Subcutaneous abdominal adipose tissue (tissue), 5 donors: ENCODE results near the gene CDR2.

Experiments
- H3K27ac ChIP-seq: one replicate; pipeline ENCODE4 v1.7.0; 2013; ENCODE audit warnings: low read depth, mild to moderate bottlenecking, inconsistent platforms, low read length, moderate library complexity
- H3K27me3 ChIP-seq, 5 donors: one replicate each; pipeline ENCODE4 v1.7.0; 2013; ENCODE audit warnings: low read length in 5 of 5, inconsistent platforms in 1 of 5; ENCODE audit not compliant: control insufficient read depth in 5 of 5, insufficient read depth in 4 of 5
- H3K36me3 ChIP-seq, 5 donors: one replicate each; pipeline ENCODE4 v1.7.0; 2013; ENCODE audit warnings: low read length in 5 of 5; ENCODE audit not compliant: control insufficient read depth in 5 of 5, insufficient read depth in 5 of 5
- H3K4me1 ChIP-seq, 5 donors: one replicate each; pipeline ENCODE4 v1.7.0; 2013; ENCODE audit warnings: low read length in 5 of 5, mild to moderate bottlenecking in 3 of 5, moderate library complexity in 1 of 5; ENCODE audit not compliant: control insufficient read depth in 5 of 5, insufficient read depth in 5 of 5
- H3K4me3 ChIP-seq, 5 donors: one replicate each; pipeline ENCODE4 v1.7.0; 2013; ENCODE audit warnings: low read length in 5 of 5, low read depth in 1 of 5
- H3K9ac ChIP-seq, 5 donors: one replicate each; pipeline ENCODE4 v1.7.0; 2013; ENCODE audit warnings: low read length in 5 of 5, mild to moderate bottlenecking in 4 of 5, moderate library complexity in 3 of 5
- H3K9me3 ChIP-seq, 5 donors: one replicate each; pipeline ENCODE4 v1.7.0; 2013; ENCODE audit warnings: low read length in 5 of 5; ENCODE audit not compliant: control insufficient read depth in 5 of 5
- donor health status: healthy.
- donor health status: healthy.
- donor health status: healthy.
- donor health status: healthy.
- donor health status: healthy.

Gene CDR2

DNA sequence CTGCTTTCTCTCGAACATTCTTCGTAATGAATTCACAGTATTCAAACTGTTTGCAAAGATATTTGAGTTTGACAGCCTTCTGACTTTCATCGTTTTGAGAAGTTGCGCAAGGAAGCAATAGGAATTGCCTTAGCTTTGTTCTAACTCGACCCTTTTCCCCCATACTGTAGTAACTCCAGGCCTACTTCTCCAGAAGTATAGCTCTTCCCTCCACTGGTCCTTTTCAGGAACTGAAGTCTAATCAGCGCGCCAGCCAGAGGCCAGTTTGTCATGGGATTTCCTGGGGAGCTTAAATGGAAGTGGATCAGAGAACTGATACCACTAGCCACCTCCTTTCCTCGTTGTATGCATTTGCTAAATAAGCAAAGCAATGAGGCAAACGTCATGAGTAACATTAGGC lies 27.9 kb downstream of the CDR2 start:
- Histone ChIP-seq H3K36me3 (peaks cover 30 to 54% (median 38%) of the 10 kb centered on the region in 5 donors), H3K4me1 (peaks cover 0 to 8% (median 4%) of the 10 kb centered on the region in 5 donors), H3K27me3 (no peaks in the 10 kb centered on the region), H3K9me3 (no peaks in the 10 kb centered on the region), H3K27ac (no peak overlapping the region), H3K9ac (no peak overlapping the region), H3K4me3 (no peak overlapping the region)

DNA sequence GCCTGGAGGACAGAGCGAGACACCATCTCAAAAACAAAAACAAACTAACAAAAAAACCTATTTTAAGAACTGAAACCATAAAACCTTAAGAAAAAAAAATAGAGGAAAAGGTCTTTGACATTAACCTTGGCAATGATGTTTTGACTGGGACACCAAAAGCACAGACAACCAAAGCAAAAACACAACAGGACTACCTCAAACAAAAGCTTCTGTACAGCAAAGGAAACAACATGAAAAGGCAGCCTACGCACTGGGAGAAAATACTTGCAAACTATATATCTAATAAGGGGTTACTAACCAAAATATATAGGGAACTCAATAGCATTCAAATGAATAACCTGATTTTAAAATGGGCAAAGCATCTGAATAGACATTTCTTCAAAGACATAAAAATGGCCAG lies 32.3 kb downstream of the CDR2 start:
- H3K4me3 ChIP-seq = no peak overlapping the region
- peaks cover 0 to 4% (median 2%) of the 10 kb centered on the region in 5 donors for H3K4me1 ChIP-seq
- H3K27ac ChIP-seq = no peak overlapping the region
- H3K9me3 ChIP-seq = peaks cover 0 to 6% (median 2%) of the 10 kb centered on the region in 5 donors
- no peak overlapping the region for H3K9ac ChIP-seq
- H3K27me3 ChIP-seq = no peaks in the 10 kb centered on the region
- H3K36me3 ChIP-seq = peaks cover 12 to 26% (median 19%) of the 10 kb centered on the region in 5 donors

- Histone ChIP-seq H3K36me3 (peaks cover 5 to 19% (median 12%) of the 10 kb centered on the region in 5 donors), H3K9ac (no peak overlapping the region), H3K4me3 (no peak overlapping the region), H3K27me3 (no peaks in the 10 kb centered on the region), H3K27ac (no peak overlapping the region), H3K9me3 (peaks cover 0 to 9% (median 5%) of the 10 kb centered on the region in 5 donors), H3K4me1 (no peaks in the 10 kb centered on the region)
These were observed 33.5 kb downstream of the CDR2 start for GRCh38 chr16:22340945-22341344.

- H3K4me3 ChIP-seq = no peak overlapping the region
- no peaks in the 10 kb centered on the region for H3K27me3 ChIP-seq
- no peak overlapping the region for H3K9ac ChIP-seq
- peaks cover 25 to 32% (median 30%) of the 10 kb centered on the region in 5 donors for H3K36me3 ChIP-seq
- peaks cover 0 to 9% (median 5%) of the 10 kb centered on the region in 5 donors for H3K9me3 ChIP-seq
- H3K27ac ChIP-seq = no peak overlapping the region
- H3K4me1 ChIP-seq = no peaks in the 10 kb centered on the region
These were observed 36.4 kb downstream of the CDR2 start for GRCh38 chr16:22337849-22338635.

GRCh38 chr16:22337045-22337444 lies 37.4 kb downstream of the CDR2 start:
- no peak overlapping the region for H3K9ac ChIP-seq
- H3K27me3 ChIP-seq = no peaks in the 10 kb centered on the region
- H3K36me3 ChIP-seq = peaks cover 30 to 36% (median 31%) of the 10 kb centered on the region in 5 donors
- peaks cover 0 to 9% (median 5%) of the 10 kb centered on the region in 5 donors for H3K9me3 ChIP-seq
- H3K4me1 ChIP-seq = no peaks in the 10 kb centered on the region
- no peak overlapping the region for H3K27ac ChIP-seq
- no peak overlapping the region for H3K4me3 ChIP-seq

DNA sequence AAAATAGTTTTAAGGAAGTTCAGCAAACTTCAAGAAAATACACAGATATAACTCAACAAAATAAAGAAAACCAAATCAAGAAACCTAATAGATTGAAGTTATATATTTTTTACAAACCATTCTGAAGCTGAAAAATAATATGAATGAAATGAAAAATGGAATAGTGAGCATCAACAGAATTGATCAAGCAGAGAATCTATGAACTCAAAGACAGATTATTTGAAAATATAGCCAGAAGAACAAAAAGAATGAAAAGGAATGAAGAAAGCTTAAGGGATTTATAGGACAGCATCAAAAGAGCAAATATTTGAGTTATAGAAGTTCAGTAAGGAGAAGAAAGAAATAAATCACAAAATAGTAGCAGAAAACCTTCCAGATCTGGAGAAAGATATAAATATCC lies 37.8 kb downstream of the CDR2 start:
- H3K4me1 ChIP-seq = no peaks in the 10 kb centered on the region
- H3K27me3 ChIP-seq = no peaks in the 10 kb centered on the region
- H3K4me3 ChIP-seq = no peak overlapping the region
- H3K36me3 ChIP-seq = peaks cover 35 to 41% (median 36%) of the 10 kb centered on the region in 5 donors
- H3K27ac ChIP-seq = no peak overlapping the region
- no peak overlapping the region for H3K9ac ChIP-seq
- H3K9me3 ChIP-seq = peaks cover 0 to 9% (median 5%) of the 10 kb centered on the region in 5 donors

DNA sequence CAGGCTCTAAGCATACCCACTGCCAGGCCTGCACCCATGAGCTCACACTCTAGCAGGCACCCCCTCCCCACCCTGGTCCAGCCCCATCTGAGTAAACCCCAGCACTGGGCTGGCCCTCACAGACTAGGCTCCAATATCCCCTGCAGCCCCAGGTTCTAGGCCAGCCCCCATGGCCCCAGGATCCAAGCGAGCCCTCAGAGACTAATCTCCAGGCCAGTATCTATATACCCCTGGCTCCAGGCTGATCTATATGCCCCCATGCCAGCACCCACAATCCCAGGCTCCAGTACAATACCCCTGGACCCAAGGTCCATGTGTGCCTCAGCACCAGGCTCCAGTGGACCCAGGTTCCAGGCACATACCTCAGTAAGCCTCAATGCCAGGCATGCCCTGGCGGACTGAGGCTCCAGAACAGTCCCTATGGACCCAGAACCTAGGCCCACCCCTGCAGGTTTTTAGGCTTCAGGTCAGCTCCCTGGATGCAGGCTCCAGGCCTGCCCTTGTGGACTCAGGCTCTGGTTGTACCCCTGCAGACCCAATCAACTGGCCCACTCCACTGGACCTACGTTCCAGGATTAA lies 38.7 kb downstream of the CDR2 start:
- peaks cover 37 to 47% (median 38%) of the 10 kb centered on the region in 5 donors for H3K36me3 ChIP-seq

DNA sequence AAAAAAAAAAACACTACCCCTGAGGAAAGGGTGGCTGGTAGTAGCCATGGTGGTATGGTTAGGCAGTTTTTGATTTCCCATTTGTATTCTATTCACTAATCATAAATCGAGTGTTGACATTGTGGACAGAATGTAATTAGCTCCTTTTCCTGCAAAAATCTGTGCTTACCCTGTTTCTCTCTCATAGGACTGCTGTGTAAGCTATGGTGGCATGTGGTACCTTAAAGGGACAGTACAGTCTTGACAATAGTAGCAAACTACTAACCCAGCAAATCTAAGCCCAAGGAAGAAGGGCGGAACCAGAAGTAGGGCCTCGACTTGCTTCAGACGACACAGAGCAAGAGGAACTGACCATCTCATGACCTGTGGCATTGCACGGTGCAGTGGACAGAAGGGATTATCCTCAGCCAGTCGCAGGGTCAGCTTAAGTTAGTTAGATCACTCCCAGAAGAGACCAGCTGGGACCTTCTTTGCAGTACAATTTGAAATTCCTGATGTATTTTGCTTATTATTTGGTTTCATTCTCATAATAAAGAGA lies 40.9 kb downstream of the CDR2 start:
- Histone ChIP-seq H3K9me3 (peaks cover 0 to 9% (median 5%) of the 10 kb centered on the region in 5 donors), H3K27me3 (no peaks in the 10 kb centered on the region), H3K9ac (no peak overlapping the region), H3K27ac (no peak overlapping the region), H3K4me1 (peaks cover 0 to 6% (median 0%) of the 10 kb centered on the region in 5 donors), H3K4me3 (no peak overlapping the region), H3K36me3 (peaks cover 38 to 59% (median 46%) of the 10 kb centered on the region in 5 donors)

More for the DNA sequence above, 38.7 kb downstream of the CDR2 start:
- Histone ChIP-seq H3K27me3 (no peaks in the 10 kb centered on the region), H3K27ac (no peak overlapping the region), H3K9me3 (peaks cover 0 to 9% (median 5%) of the 10 kb centered on the region in 5 donors), H3K9ac (no peak overlapping the region), H3K4me3 (no peak overlapping the region), H3K4me1 (no peaks in the 10 kb centered on the region)

- Histone ChIP-seq H3K27me3 (no peaks in the 10 kb centered on the region), H3K4me1 (peaks cover 0 to 11% (median 7%) of the 10 kb centered on the region in 5 donors), H3K9me3 (no peaks in the 10 kb centered on the region), H3K36me3 (peaks cover 28 to 81% (median 66%) of the 10 kb centered on the region in 5 donors), H3K9ac (no peak overlapping the region), H3K27ac (no peak overlapping the region), H3K4me3 (no peak overlapping the region)
These were observed 44.1 kb downstream of the CDR2 start for GRCh38 chr16:22330326-22330725.

DNA sequence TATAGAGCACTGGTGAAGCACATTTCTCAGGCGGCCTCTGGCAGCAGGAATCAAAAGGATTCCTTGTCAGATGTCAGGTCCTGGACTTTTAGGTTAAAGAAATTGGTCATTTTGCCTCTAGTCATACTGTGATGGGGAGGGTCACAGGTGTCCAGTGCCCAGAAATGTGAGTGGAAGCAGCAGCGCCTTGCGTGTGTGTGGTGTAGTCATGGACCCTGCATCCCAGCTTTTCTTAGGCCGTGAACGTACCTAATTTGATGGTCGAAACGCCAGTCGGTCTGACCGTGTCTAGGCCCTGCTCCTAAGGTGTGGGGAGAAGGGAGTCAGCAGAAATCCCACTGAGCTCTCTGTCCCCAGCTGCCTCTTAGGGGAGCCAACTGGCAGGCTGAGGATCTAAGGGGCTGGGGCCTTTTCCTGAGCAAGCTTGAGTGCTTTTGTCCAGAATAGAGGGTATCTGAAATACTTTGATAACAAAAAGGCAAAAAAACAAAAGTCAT lies 45.2 kb downstream of the CDR2 start:
- peaks cover 0 to 11% (median 7%) of the 10 kb centered on the region in 5 donors for H3K4me1 ChIP-seq
- H3K9ac ChIP-seq = no peak overlapping the region
- no peak overlapping the region for H3K4me3 ChIP-seq
- no peaks in the 10 kb centered on the region for H3K9me3 ChIP-seq
- H3K27me3 ChIP-seq = no peaks in the 10 kb centered on the region
- H3K36me3 ChIP-seq = peaks cover 20 to 81% (median 67%) of the 10 kb centered on the region in 5 donors
- no peak overlapping the region for H3K27ac ChIP-seq
